Measurements from ENCODE around the gene CXorf66.
"Not testable (repeated sequence)": the region's sequence is repeated elsewhere in the genome, so short reads cannot be mapped to it uniquely, and the experiment has no call there.

The CXorf66 gene

DNA sequence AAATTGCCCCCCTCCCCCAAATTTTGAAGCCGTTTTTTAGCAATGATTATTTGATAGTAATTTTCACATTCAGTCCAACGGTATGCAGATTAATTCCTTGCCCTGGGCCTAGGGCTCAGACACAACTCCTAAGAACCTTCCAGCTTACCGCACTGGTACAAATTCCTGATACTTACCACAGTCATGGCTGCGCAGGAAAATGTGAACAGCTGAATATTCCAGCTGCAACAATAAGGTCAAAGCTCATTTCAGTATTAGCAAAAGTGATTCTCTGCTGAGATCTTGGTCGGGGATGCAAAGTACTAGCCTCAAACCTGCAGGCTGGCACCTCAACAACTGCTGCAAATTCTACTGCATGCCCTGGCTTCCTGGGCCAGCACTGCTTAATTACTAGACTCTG lies 35.4 kb downstream of the CXorf66 start:
- DNase-seq (ENCODE audit: low read depth in 1 of 2, low spot score in 1 of 2), result no peak

DNA sequence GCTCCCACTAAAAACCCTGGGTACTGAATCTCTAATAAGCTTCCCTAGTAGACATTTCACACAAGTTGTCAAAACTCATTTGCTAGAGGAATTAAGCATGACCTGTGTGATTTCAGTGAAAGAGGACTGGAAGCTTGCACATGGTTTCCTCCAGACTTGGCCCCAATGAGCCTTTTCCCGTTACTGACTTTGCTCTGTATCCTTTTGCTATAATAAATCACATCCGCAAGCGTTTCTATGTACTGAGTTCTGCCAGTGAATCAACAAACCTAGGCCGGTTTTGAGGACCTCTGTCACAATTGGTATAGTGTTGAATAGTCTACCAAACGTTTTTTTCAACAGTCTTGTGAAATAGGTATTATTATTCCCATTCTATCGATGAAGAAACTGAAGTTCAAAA lies 40.6 kb downstream of the CXorf66 start:
- no peak for DNase-seq (ENCODE audit: low read depth in 1 of 2, low spot score in 1 of 2)

- no peak for DNase-seq (ENCODE audit: low read depth in 1 of 2, low spot score in 1 of 2)
Measured at GRCh38 chrX:139924069-139924695, 41.1 kb downstream of the CXorf66 start.

DNA sequence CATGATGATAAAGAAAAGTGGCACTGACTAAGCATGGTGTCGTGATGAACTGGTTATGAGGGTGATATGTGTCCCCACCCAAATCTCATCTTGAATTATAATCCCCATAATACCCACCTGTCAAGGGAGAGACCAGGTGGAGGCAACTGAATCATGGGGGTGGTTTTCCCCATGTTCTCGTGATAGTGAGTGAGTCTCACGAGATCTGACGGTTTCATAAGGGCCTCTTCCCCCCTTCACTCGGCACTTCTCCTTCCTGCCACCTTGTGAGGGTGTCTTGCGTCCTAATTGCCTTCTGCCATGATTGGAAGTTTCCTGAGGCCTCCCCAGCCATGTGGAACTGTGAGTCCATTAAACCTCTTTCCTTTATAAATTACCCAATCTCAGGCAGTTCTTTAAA lies 44.2 kb downstream of the CXorf66 start:
- DNase-seq (ENCODE audit: low read depth in 1 of 2, low spot score in 1 of 2), result not testable (repeated sequence)

GRCh38 chrX:139920316-139920715 lies 45.0 kb downstream of the CXorf66 start:
- DNase-seq (ENCODE audit: low read depth in 1 of 2, low spot score in 1 of 2), result no peak

GRCh38 chrX:139914421-139914820 lies 50.9 kb downstream of the CXorf66 start:
- DNase-seq (ENCODE audit: low read depth in 1 of 2, low spot score in 1 of 2), result no peak

GRCh38 chrX:139909712-139910111 lies 55.6 kb downstream of the CXorf66 start:
- no peak for DNase-seq (ENCODE audit: low read depth in 1 of 2, low spot score in 1 of 2)

- no peak for DNase-seq (ENCODE audit: low read depth in 1 of 2, low spot score in 1 of 2)
Measured at GRCh38 chrX:139907078-139907477, 58.2 kb downstream of the CXorf66 start.

DNA sequence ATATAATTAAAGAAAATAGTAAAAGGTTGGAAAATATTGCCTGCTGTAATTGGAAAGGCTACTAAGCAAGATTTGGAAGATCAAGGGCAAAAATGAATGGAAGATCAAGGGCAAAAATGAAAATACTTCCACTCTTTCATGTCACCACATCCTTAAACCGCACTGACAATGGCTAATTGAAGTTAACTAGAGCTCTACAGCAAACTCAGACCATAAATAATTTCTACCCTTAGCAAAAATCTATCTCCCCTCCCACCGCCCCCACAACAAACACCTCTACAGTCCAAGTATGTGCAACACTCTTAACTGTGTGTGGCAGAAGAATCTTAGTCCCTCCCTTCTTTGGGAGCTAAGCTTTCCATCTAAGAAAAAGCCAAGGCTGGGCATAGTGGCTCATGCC lies 59.6 kb downstream of the CXorf66 start:
- no peak for DNase-seq (ENCODE audit: low read depth in 1 of 2, low spot score in 1 of 2)

Data from activated T-helper 1 cell treated with anti-CD3 and anti-CD28 coated beads, Interleukin-2, amount 50 U/mL, for 16 hours (primary cell).